Measurements from ENCODE around the gene HMGN1. TPM values are rescaled to one million over a fixed set of nuclear protein-coding genes. Genes with fewer than 3 reads are reported as not detected.

HMGN1 gene
- polyA plus RNA-seq, 1 of the 3 experiments (the other 2 are of a cell fraction), result 219 TPM

GRCh38 chr21:39327727-39328126 lies 21.2 kb downstream of the HMGN1 start:
- Histone ChIP-seq H3F3A (replicated peaks; ENCODE audit: insufficient read depth) (no peaks in the 10 kb centered on the region), H3K27ac (ENCODE audit: low read depth in 2 of 2, low read length in 1 of 2) (no peak overlapping the region)

GRCh38 chr21:39326607-39327307 lies 22.1 kb downstream of the HMGN1 start:
- Histone ChIP-seq H3K9ac (no peak overlapping the region), H2AFZ (ENCODE audit: low read depth) (no peak overlapping the region), H3K4me2 (no peak overlapping the region), H3K27ac (ENCODE audit: low read depth in 2 of 2, low read length in 1 of 2) (no peak overlapping the region), H3K79me2 (ENCODE audit: insufficient read depth) (no peaks in the 10 kb centered on the region), H3K27me3 (ENCODE audit: insufficient read depth) (no peaks in the 10 kb centered on the region), H4K20me1 (ENCODE audit: insufficient read depth) (no peaks in the 10 kb centered on the region), H3K36me3 (replicated peaks in 1 of 2; ENCODE audit: control insufficient read depth in 1 of 2, insufficient read depth in 2 of 2, low read length in 1 of 2) (no peaks in the 10 kb centered on the region), H3K4me3 (ENCODE audit: low read depth in 2 of 2, low read length in 1 of 2) (no peak overlapping the region), H3K9me3 (no peaks in the 10 kb centered on the region), H3F3A (replicated peaks; ENCODE audit: insufficient read depth) (no peaks in the 10 kb centered on the region), H3K4me1 (ENCODE audit: control insufficient read depth in 1 of 2, insufficient read depth in 2 of 2, low read depth in 1 of 2, low read length in 1 of 2) (no peaks in the 10 kb centered on the region), H3K9me2 (no peaks in the 10 kb centered on the region)
- ChIA-PET CTCF (interaction anchor here (1.2 to 1.3 kb wide), 2 partner anchors 47 to 114 kb away, joined by 3 to 4 read pairs; no protein-coding TSS in a partner anchor), POLR2A (interaction anchor here (0.7 kb wide), 1 partner anchor 14 kb away, joined by 3 read pairs; no protein-coding TSS in a partner anchor)
- TF ChIP-seq FOXJ3 (CRISPR knock-in tag; IDR thresholded peaks at IDR 0.05) (no peak), USF1 (IDR thresholded peaks at IDR 0.05; ENCODE audit: borderline replicate concordance, low read depth) (no peak), ZBTB33 (IDR thresholded peaks at IDR 0.05; ENCODE audit: borderline replicate concordance, low read depth) (no peak), RXRA (IDR thresholded peaks at IDR 0.05; ENCODE audit: borderline replicate concordance, low read depth) (no peak), NRF1 (IDR thresholded peaks at IDR 0.05; ENCODE audit: low read depth, low read length) (no peak), ELF1 (IDR thresholded peaks at IDR 0.05) (no peak), PBX3 (IDR thresholded peaks at IDR 0.05) (no peak), CTCF (IDR thresholded peaks at IDR 0.05) (no peak)
- WGBS (ENCODE audit: low lambda C conversion rate), result 85% methylated on average over 5 of the region's 7 CpGs
- no peak for DNase-seq

More at GRCh38 chr21:39327727-39328126, 21.2 kb downstream of the HMGN1 start:
- DNase-seq, result no peak
- Histone ChIP-seq H3K4me1 (ENCODE audit: control insufficient read depth in 1 of 2, insufficient read depth in 2 of 2, low read depth in 1 of 2, low read length in 1 of 2) (no peaks in the 10 kb centered on the region), H3K4me2 (no peak overlapping the region), H4K20me1 (ENCODE audit: insufficient read depth) (no peaks in the 10 kb centered on the region), H3K9me2 (no peaks in the 10 kb centered on the region), H3K9me3 (no peaks in the 10 kb centered on the region), H3K4me3 (ENCODE audit: low read depth in 2 of 2, low read length in 1 of 2) (no peak overlapping the region), H3K27me3 (ENCODE audit: insufficient read depth) (no peaks in the 10 kb centered on the region), H3K9ac (no peak overlapping the region), H2AFZ (ENCODE audit: low read depth) (no peak overlapping the region), H3K79me2 (ENCODE audit: insufficient read depth) (no peaks in the 10 kb centered on the region), H3K36me3 (replicated peaks in 1 of 2; ENCODE audit: control insufficient read depth in 1 of 2, insufficient read depth in 2 of 2, low read length in 1 of 2) (no peaks in the 10 kb centered on the region)
- ChIA-PET CTCF (no interaction called here), POLR2A (no interaction called here)
- TF ChIP-seq NRF1 (IDR thresholded peaks at IDR 0.05; ENCODE audit: low read depth, low read length) (no peak), FOXJ3 (CRISPR knock-in tag; IDR thresholded peaks at IDR 0.05) (no peak), TCF12 (IDR thresholded peaks at IDR 0.05) (no peak), GABPA (IDR thresholded peaks at IDR 0.05; ENCODE audit: low read depth) (no peak), NFIC (IDR thresholded peaks at IDR 0.05; ENCODE audit: borderline replicate concordance) (no peak), FOXM1 (IDR thresholded peaks at IDR 0.05; ENCODE audit: low read depth) (no peak), SIN3A (IDR thresholded peaks at IDR 0.05; ENCODE audit: borderline replicate concordance, low read depth, low read length) (no peak), RFX5 (IDR thresholded peaks at IDR 0.05; ENCODE audit: low read length) (no peak), CHD2 (IDR thresholded peaks at IDR 0.05; ENCODE audit: low read length, partially characterized antibody) (no peak)
- WGBS (ENCODE audit: low lambda C conversion rate), result 88% methylated on average over 7 of the region's 7 CpGs

All from SK-N-SH (cell line).